OCI-LY3 (cell line): ENCODE results near the gene SEC22A.

Experiments used
- EZH2phosphoT487 ChIP-seq: fragments of 200-600 bp; shearing (Covaris generic); IDR thresholded peaks from 2 replicates; pipeline ENCODE4 v1.6.1; 2018; ENCODE audit warnings: antibody characterized with exemption, mixed run types, low read depth
- TF ChIP-seq, protein P1 (sequence below): fragments of 200-600, 300-600 bp; sonication (generic); IDR thresholded peaks from 2 replicates; pipeline ENCODE4 v1.5.1; 2014; ENCODE audit warnings: antibody characterized with exemption, low read length, low read depth

DNA sequence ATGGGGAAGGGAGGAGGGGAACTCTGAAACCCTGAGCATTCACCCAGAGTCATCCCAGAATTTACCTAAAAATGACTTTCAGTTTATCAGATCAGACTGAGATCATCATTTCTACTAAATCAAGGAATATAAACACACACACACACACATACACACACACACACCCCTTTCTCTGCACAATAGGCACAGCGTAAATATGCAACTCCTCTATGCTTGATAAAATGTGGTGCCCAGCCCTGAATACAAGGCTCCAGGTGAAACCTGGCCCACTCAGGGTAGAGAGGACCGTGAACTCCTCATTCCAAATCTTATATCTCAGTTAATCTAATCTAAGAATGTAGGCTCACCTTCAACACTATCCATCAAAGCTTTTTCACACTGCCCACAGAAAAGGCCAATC is 31.8 kb upstream of the SEC22A start:
- no peak for TF ChIP-seq EZH2phosphoT487
- TF ChIP-seq, protein P1, sequence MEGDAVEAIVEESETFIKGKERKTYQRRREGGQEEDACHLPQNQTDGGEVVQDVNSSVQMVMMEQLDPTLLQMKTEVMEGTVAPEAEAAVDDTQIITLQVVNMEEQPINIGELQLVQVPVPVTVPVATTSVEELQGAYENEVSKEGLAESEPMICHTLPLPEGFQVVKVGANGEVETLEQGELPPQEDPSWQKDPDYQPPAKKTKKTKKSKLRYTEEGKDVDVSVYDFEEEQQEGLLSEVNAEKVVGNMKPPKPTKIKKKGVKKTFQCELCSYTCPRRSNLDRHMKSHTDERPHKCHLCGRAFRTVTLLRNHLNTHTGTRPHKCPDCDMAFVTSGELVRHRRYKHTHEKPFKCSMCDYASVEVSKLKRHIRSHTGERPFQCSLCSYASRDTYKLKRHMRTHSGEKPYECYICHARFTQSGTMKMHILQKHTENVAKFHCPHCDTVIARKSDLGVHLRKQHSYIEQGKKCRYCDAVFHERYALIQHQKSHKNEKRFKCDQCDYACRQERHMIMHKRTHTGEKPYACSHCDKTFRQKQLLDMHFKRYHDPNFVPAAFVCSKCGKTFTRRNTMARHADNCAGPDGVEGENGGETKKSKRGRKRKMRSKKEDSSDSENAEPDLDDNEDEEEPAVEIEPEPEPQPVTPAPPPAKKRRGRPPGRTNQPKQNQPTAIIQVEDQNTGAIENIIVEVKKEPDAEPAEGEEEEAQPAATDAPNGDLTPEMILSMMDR = no peak
